ENCODE data around the gene LMBR1L. TPM values are rescaled to one million over a fixed set of nuclear protein-coding genes. Genes with fewer than 3 reads are reported as not detected.

The LMBR1L gene
- total and polyA plus RNA-seq, 10 of the 15 experiments (the other 5 are each of a cell fraction or from before 2014, with no cell fraction given), result 2.1 to 42.6 (median 20.0) TPM

GRCh38 chr12:49104822-49105221 is 5.8 kb downstream of the LMBR1L start (continued):
- TF ChIP-seq ZBTB4 (CRISPR knock-in tag; IDR thresholded peaks at IDR 0.05) (no peak), JUND (IDR thresholded peaks at IDR 0.05; ENCODE audit: low read depth, low read length) (no peak), MTA2 (IDR thresholded peaks at IDR 0.05; ENCODE audit: low read depth) (no peak)

GRCh38 chr12:49100380-49100779 is 10.3 kb downstream of the LMBR1L start:
- no peak for TF ChIP-seq ASH2L (IDR thresholded peaks at IDR 0.05; ENCODE audit: borderline replicate concordance, low read depth)
- H2AFZ ChIP-seq (ENCODE audit: control insufficient read depth, low read depth, low read length), result no peak overlapping the region
- no peak for DNase-seq (ENCODE audit: low read depth, low spot score)
- SMC1A ChIA-PET (ENCODE audit: uncharacterized antibody, unreplicated experiment), result interaction anchor here (1.0 to 3.8 kb wide), 7 partner anchors 10 to 135 kb away, joined by 3 to 20 read pairs (median 5); partner anchors contain the start of genes LMBR1L and RHEBL1
- FAIRE-seq, result no peak
- 79% methylated on average over 6 of the region's 6 CpGs for WGBS (ENCODE audit: insufficient coverage, insufficient replicate concordance, low lambda C conversion rate, missing lambda C conversion rate)
- peaks cover 2% of the 10 kb centered on the region for H3K4me1 ChIP-seq (ENCODE audit: control insufficient read depth, insufficient read depth, low read length)
- H3K36me3 ChIP-seq (ENCODE audit: control insufficient read depth in 2 of 2, insufficient read depth in 2 of 2, low read length in 1 of 2), result peaks cover 7 to 14% of the 10 kb centered on the region in 2 experiments
- CTCF ChIA-PET, result interaction anchor here (0.9 to 12.2 kb wide), 11 partner anchors 8 to 176 kb away, joined by 3 to 244 read pairs (median 11); partner anchors contain the start of genes LMBR1L, RHEBL1 and TUBA1B
- H3K27ac ChIP-seq (ENCODE audit: control insufficient read depth, insufficient read depth), result no peak overlapping the region
- no peak overlapping the region for H3K4me3 ChIP-seq
- H3K9ac ChIP-seq (ENCODE audit: control insufficient read depth, insufficient read depth, low read length), result no peak overlapping the region
- ATAC-seq, result no peak
- in situ Hi-C loops (cut with MboI) (no loop called here), intact Hi-C loops (cut with micrococcal nuclease; ENCODE audit: unreplicated experiment) (no loop called here)
- H3K9me3 ChIP-seq (replicated peaks; ENCODE audit: control insufficient read depth, insufficient read depth, low read length), result no peaks in the 10 kb centered on the region
- RAD21 ChIA-PET (ENCODE audit: unreplicated experiment), result interaction anchor here (0.6 to 5.3 kb wide), 6 partner anchors 13 to 135 kb away, joined by 3 to 31 read pairs (median 6); partner anchors contain the start of gene RHEBL1
- H3K4me2 ChIP-seq (ENCODE audit: control insufficient read depth, insufficient read depth), result no peak overlapping the region
- no peaks in the 10 kb centered on the region for H4K20me1 ChIP-seq (ENCODE audit: control insufficient read depth, insufficient read depth)
- POLR2A ChIA-PET, result interaction anchor here (0.8 to 2.0 kb wide), 3 partner anchors 11 to 101 kb away, joined by 3 to 7 read pairs (median 4); partner anchors contain the start of genes DDN and LMBR1L
- H3K79me2 ChIP-seq (ENCODE audit: control insufficient read depth, insufficient read depth, low read length), result no peaks in the 10 kb centered on the region
- H3K27me3 ChIP-seq (replicated peaks in 1 of 2; ENCODE audit: control insufficient read depth in 2 of 2, insufficient read depth in 2 of 2, low read length in 1 of 2), result no peaks in the 10 kb centered on the region
- no TSS peak for BruUV-seq (replicated peaks)

Data from GM12878 (cell line).